ENCODE results near the gene ADAMTS14.
"Not testable (repeated sequence)": the region's sequence is repeated elsewhere in the genome, so short reads cannot be mapped to it uniquely, and the experiment has no call there.

The ADAMTS14 gene
- total RNA-seq = 0 reads per million in 3 experiments

GRCh38 chr10:70672165-70673042 is at the start of gene ADAMTS14:
ADAMTS14 (plus strand) TSS chr10:70672506; CDS start chr10:70672803, 297 bp downstream.
- DNase-seq = no peak

- DNase-seq = no peak
Observed at GRCh38 chr10:70622541-70622940, 49.8 kb upstream of the ADAMTS14 start.

GRCh38 chr10:70622981-70623844 is 49.1 kb upstream of the ADAMTS14 start:
- no peak for DNase-seq

- no peak for DNase-seq
Observed at GRCh38 chr10:70626056-70626455, 46.2 kb upstream of the ADAMTS14 start.

- no peak for DNase-seq
Observed at GRCh38 chr10:70629338-70629737, 43.0 kb upstream of the ADAMTS14 start.

- not testable (repeated sequence) for DNase-seq
Observed at GRCh38 chr10:70631735-70632134, 40.6 kb upstream of the ADAMTS14 start.

- DNase-seq = no peak
Observed at GRCh38 chr10:70634011-70634410, 38.3 kb upstream of the ADAMTS14 start.

- DNase-seq = not testable (repeated sequence)
Observed at GRCh38 chr10:70634515-70634914, 37.8 kb upstream of the ADAMTS14 start.

- not testable (repeated sequence) for DNase-seq
Observed at GRCh38 chr10:70639640-70640383, 32.5 kb upstream of the ADAMTS14 start.

GRCh38 chr10:70643272-70643671 is 29.0 kb upstream of the ADAMTS14 start:
- not testable (repeated sequence) for DNase-seq

GRCh38 chr10:70644959-70645358 is 27.3 kb upstream of the ADAMTS14 start:
- DNase-seq = not testable (repeated sequence)

- no peak for DNase-seq
Observed at GRCh38 chr10:70647086-70647485, 25.2 kb upstream of the ADAMTS14 start.

- no peak for DNase-seq
Observed at GRCh38 chr10:70648427-70648826, 23.9 kb upstream of the ADAMTS14 start.

- DNase-seq = no peak
Observed at GRCh38 chr10:70649526-70649925, 22.8 kb upstream of the ADAMTS14 start.

GRCh38 chr10:70650104-70650503 is 22.2 kb upstream of the ADAMTS14 start:
- no peak for DNase-seq

- no peak for DNase-seq
Observed at GRCh38 chr10:70650718-70651117, 21.6 kb upstream of the ADAMTS14 start.

- no peak for DNase-seq
Observed at GRCh38 chr10:70651661-70652060, 20.6 kb upstream of the ADAMTS14 start.

GRCh38 chr10:70652761-70653657 is 19.3 kb upstream of the ADAMTS14 start:
- no peak for DNase-seq

- no peak for DNase-seq
Observed at GRCh38 chr10:70655316-70655715, 17.0 kb upstream of the ADAMTS14 start.

- DNase-seq = no peak
Observed at GRCh38 chr10:70656489-70656888, 15.8 kb upstream of the ADAMTS14 start.

GRCh38 chr10:70657041-70657440 is 15.3 kb upstream of the ADAMTS14 start:
- no peak for DNase-seq

Data from central memory CD4-positive, alpha-beta T cell (primary cell).